Kidney tubule cell (primary cell): ENCODE measurements around the gene PLEKHA8.
A peak's percentile ranks its signal among the peaks of the same experiment; 100 is the strongest.

Experiments
- DNase-seq: peaks from one replicate; pipeline ENCODE4 v3.0.0-alpha.2; 2018; ENCODE audit warnings: low spot score

PLEKHA8 gene

DNA sequence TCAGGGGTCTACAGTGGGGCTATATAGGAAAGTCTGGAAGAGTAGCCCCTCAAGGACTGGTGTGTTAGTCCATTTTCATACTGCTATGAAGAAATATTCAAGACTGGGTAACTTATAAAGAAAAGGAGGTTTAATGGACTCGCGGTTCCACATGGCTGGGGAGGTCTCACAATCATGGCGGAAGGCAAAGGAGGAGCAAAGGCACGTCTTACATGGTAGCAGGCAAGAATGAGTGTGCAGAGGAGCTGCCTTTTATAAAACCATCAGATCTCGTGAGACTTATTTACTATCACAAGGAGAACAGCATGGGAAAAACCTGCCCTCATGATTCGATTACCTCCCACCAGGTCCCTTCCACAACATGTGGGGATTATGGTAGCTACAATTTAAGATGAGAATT is 4.7 kb upstream of the PLEKHA8 start:
- DNase-seq, result no peak

DNA sequence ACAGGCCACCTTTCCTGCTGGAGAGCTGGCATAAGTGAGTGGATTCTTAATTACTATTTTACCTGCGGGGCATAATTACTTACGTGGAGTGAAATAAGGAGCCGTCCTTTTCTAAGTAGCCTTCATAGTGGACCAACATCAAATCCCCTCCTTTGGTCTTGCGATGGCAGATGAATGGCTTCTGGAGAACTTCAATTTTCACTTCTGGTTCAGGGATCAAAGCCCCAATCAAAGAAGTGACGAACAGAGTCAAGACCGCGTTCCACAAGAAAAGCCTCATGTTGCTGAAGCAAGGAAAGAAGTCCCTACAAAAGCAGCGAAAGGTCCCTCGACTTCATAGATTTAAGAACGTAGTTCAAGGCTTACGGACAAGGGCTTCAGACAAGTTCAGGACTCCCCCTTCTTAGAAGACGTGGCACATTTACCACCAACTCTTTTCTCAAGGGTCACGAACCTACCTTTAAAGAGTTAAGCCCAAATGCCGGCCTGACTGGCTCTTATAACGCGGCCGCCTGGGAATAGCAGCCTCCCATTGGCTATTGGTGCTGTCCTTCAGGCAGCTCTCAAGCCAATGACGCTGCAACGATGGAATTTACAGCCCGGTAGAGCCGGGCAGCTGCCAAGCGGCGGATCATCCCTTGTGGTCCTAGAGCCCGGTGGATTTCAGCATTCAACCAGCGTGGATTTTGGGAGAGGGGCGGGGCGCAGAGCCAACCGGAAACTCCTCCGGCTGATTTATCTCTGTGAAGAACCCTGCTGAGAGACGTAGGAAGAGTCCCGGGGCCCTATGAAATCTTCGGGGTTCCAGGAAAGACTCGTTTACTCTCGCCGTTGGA is 1.8 kb upstream of the PLEKHA8 start, which contains the start of gene FKBP14:
TSS of gene FKBP14 (minus strand) at position 474 of the 836 bp plus-strand sequence. CDS start at position 280, 194 bp downstream.
- DNase-seq, result peak; percentile 100

DNA sequence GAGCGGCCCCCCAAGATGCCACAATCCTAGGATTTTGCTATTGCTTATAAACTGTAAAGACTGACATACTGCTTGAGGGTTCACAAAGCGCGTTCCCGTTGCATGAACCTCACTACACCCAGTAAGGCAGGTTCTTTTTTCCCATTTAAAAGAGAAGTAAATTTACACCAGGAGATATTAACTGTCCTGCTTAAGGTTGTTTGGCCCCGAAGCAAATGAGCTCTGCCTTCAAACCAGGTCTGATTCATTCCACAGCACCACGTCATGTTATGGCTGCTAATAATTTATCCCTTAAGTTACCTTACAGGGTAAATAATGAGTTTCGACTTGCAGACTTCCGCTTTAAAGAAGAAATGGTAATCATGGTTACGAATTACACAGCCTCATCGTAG is 1.2 kb upstream of the PLEKHA8 start:
- DNase-seq, result peak; percentile 89

DNA sequence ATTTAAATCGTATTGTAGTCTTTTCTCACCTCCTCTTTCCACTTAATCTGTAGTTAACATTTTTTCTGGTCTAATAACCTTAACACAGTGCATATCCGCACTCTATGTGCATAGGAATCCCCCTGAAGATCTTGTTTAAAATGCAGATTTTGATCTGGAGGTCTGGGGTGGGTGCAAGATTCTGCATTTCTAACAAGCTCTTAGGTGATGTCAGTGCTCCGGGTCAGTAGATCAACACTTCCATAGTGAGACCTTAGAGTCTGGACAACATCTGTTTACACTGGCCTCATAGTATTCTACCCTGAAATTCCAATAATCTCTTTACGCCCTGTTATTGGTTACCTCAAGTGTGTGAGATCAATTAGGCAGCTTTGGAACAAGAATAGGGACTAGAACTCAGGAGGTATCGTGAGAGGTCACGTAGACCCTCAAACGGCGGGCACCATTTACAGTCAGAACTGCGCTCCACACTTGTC is 434 bp upstream of the PLEKHA8 start:
- no peak for DNase-seq

DNA sequence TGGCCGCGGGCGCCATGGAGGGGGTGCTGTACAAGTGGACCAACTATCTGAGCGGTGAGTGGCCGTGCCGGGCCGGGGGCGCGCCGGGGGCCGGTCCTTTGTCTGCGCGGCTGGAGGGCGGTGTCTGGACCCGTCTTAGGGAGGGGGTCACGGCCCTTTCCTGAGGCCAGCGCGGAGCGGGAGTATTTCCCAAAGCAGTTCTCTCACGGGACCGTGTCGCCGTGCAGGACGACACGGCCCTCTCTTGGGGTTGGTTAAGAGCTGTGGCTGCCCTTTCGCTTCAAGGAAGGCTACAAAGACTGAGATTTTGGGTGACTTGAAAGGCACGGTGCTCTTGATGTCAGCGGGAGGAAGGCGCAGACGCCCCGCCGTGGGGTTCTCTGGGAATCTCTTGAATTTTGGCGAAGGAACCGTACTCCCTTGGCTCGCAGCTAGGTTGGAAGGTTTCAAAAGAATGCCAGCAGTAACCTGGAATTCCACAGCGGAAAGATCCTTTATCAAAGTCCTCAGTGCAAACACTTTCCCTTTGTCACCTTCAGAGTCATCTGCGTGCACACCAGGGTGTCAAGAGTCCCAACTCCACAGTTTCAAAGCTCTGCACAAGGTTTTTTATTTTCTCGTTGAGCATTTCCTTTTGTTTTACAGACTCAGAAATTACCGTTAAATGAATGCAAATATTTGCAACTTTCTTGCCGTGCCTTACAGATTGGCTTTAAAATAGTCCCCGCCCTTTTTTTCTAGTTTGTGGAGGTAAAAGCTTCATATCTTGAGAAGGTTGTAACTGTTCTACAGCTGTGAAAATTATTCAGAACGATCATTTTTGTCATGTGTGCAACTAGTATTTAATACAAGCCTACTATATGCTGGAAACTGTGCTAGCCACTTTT is 780 bp downstream of the PLEKHA8 start:
- peak; percentile 50 for DNase-seq

DNA sequence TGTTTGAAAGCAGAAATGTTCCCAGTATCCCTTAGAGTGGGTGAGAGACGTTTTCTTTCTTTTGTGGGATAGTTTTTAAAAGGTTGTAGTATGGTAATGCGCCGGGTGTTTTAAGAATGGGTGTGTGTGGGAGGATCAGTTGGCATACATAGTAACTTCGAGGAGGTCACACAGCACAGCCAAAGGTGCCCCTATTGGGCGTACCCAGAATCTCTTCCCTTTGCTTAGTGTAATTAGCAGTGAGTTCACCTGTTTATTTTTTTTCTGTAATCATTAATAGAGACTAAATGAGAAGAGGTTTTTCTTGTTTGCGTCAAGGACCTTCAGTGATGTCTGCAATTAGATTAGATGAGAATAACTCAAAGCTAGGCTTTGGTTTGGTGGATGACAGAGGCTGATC is 1.5 kb downstream of the PLEKHA8 start:
- DNase-seq, result peak; percentile 42

DNA sequence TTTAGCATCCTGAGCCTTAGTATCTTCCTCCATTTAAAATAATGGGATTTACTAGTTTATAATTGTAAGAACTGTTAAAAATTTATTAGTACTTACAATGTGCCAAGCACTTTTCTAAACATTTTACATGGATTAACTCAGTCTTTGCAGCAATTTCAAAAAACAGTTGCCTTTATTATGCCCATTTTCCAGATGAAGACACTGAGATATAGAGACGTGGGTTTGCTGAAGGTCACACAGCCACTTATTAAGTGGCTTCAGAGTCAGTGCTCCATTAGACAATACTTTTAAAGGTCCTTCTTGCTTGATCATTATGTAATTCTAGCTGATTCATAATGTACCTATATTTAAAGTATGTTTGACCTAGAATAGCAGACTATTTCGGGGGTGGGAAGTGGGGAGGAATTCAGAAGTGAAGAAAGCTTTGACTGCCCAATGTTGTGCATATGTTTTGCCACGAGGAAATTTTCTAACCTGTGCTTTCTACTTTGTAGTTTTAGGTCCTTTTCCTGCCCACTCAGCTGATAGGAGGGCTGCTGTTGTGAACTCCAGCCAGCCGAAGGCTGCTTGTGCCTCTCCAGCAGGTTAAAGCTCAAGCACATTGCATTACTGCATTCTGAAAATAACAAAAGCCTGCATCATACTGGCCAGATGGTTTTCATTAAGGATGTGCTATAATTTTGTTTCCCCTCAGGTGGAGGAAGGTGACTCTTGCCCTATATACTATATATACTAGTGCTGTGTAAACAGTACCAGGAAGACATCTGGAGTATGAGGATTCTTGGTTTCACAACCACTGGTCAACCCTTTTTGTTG is 4.3 kb downstream of the PLEKHA8 start:
- DNase-seq, result peak; percentile 13

DNA sequence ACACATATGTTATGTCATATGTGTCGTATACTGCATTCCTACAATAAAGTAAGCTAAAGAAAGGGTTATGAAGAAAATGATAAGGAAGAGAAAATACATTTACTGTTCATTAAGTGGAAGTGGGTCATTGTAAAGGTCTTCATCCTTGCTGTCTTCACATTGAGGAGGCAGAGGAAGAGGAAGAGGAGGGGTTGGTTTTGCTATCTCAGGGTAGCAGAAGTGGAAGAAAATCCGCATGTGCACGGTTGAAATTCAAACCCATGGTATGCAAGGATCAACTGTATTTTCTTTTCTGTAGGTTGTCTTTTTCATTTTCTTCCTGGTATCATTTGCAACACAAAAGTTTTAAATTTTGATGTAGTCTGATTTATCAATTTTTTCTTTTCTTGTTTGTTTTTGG is 6.3 kb downstream of the PLEKHA8 start:
- no peak for DNase-seq

DNA sequence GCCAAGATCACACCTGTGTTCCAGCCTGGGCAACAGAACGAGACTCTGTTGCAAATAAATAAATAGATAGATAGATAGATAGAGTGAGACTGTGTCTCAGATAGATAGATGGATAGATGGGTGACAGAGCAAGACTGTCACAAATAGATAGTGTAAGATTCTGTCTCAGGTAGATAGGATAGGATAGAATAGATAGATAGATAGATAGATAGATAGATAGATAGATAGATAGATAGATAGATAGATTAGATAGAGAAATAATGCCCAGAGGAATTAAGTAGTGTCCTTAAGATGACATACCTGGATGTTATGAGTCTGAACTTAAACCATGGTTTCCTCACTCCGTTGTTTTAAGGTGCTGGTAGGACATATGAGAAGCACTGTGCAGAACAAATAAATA is 8.0 kb downstream of the PLEKHA8 start:
- DNase-seq, result no peak

DNA sequence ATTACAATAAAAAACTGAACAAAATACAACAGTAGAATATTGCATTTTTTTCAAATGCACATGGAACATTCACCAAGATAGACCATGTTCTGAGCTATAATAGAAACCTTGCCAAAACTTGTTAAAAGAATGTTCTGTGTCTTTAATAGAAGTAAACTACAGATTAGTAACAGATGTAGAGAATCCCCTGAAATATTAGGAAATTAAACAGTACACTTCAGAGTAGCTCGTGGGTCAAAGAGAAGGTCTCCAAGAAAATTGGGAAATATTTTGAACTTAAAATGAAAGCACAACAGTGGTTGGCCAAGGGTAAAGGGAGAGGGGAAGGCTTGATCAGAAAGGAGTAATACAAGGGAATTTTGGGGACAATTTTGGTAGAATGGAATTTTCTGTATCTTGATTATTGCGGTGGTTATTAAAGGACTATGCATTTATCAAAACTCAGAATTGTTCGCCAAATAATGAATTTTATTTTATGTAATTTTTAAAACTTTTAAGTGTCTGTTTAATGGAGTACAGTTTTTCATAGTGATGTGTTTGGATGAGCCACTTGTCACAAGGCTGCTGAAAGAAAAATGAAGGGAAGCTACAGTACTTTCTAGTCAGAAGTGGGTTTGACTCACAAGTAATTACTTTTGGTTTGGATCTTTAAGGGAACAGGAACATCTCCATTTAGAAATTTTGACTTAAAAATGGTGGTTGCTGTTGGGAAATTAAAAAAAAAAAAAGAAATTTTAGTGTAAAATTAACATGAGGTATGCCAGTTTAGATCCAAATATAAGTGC is 10.2 kb downstream of the PLEKHA8 start:
- DNase-seq, result no peak

DNA sequence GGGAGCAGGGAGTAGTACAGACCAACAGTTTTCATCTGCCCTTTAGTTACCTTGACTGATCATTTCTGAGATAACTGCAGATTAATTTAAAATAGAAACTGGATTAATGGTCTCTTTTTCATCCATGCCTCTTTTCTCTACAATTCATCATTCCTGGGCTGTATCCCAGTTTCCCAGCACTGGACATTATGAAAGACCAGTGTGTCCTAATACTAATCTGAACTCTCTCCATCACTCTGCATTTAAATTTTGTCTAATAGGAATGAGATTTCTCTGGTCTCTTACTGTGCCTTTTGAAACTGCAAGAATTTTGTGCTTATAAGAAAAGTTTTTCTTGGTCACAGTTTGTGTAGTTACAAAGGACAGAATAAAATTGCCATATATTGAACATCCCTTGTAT is 12.7 kb downstream of the PLEKHA8 start:
- no peak for DNase-seq

DNA sequence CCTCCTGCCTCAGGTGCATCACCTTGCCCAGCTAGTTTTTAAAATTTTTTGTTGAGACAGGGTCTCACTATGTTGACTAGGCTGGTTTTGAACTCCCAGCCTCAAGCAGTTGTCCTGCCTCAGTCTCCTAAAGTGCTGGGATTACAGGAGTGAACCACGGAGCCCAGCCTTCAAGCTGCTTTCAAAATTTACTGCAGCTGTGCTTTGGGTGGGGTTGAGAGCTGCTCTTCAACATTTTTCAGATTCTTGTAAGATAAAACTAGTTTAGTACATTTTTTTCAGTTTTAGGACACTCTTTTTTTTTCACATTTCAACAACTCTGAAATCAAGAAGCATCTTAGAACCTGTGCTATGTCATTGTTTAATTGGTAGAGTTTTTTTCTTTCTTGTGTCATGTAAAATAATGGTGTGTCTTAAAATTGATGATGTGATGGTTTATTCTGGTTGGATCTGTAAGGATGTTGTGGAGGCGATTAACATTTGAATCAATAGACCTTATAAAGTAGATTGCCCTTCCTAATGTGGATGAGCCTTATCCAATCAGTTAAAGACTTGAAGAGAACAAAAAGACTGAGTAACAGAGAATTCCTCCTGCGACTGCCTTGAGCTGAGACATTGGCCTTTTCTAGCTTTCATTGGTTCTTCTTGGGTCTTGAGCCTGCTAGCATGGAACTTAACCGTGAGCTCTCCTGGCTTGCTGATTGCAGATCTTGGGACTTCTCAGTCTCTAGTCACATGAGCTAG is 13.5 kb downstream of the PLEKHA8 start:
- no peak for DNase-seq

DNA sequence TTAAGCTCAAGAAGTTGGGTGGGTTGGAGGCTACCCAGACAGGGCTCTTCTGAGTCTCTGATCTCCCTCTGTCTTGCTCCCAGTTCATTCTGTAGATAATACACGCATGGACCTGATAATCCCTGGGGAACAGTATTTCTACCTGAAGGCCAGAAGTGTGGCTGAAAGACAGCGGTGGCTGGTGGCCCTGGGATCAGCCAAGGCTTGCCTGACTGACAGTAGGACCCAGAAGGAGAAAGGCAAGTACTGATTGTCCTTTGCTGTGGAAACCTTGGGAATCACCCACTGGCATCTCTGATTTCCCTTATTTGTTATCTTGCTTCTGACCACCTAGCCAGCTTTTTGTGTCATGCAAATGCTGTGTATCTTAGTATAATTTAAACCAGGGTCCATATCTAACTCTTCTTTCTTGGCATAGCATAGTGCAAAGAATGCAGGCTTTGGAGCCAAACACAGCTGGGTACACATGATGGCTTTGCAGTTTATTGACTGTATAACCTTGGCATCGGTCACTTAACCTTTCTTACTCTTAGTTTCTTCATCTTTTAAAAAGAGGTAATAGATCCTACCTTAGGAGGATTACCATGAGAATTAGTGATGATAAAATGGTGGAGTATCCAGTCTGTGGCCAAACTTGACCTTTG is 18.0 kb downstream of the PLEKHA8 start:
- DNase-seq, result no peak

DNA sequence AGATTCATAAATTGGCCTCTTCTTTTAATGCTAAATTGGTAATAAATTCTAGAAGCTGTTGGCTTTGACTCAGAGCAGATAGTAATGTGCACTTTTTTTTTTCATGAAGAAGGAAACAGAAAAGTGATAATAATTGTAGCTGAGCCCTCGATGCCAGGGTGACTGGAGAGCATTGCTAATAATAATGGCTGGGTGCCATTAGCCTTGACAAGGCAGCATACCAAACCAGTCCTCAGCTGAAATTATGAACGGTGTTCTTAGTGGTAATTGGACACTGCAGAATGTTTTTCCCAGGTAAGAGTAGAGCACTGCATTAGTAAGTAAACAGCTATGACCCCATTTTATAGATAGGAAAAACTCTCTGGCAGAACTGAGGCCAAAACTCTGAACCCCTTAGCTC is 18.9 kb downstream of the PLEKHA8 start:
- no peak for DNase-seq

DNA sequence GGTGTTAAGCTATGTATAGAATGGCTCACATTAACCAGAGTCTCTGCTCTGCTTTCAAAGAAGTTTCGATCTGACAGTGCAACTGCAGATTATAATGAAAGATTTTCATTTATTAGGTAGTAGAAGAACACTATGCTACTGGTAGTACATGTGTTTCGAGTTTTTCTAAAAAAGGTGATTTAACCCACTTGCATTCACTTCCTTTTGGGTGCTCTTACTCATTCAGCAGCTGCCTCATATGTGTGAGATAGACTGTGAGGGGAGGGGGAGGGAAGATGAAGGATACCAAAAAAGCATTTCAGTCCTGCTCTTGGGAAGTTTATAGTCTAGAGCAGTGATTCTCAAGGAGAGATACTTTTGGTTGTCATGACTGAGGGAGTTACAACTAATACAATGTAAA is 20.4 kb downstream of the PLEKHA8 start:
- no peak for DNase-seq

DNA sequence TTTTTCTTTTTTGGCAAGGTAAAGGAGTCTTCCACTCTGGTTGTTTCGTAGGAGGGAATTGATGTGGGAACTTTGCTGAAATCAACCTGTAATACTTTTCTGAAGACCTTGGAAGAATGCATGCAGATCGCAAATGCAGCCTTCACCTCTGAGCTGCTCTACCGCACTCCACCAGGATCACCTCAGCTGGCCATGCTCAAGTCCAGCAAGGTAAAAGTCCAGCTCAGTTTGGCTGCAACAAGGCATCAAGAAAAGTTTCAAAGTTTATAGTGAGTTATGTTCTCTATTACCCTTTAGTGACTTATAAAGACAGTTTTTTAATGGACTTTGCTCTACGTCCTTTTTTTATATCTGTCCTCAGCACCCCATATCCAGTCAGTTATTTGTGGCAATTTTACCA is 21.0 kb downstream of the PLEKHA8 start:
- no peak for DNase-seq

DNA sequence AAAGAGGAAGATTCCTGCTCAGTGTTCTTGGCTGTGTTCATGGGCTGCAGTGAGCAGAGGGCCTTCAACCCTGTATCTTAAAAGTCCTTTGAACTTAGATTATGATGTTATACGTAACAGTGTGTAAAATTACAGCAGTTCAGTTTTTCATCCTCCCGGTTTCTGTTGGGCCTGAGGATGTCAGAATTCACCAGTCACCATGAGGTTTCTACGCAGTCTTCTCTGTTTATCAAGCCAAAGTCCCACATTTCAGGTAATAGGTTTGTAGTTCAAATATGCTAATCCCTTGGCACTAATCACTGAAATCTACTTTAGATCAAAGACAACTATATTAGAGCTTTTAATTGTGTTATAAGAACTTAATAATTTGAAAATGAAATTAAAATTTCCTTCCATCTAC is 24.9 kb downstream of the PLEKHA8 start:
- DNase-seq, result no peak

DNA sequence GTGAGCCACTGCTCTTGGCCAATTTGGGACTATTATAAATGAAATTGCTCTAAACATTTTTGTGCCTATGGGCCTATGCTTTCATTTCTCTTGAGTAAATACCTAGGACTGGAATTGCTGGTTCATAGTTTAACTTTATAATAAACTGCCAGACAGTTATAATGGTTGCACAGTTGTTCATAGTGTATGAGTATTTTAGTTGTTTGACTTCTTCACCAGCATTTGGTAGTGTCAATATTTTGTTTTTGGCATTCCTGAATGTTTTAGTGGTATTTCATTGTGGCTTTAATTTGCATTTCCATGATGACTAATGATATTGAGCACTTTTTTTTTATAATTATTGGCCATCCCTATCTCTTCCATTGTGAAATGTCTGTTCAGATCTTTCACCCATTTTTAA is 29.5 kb downstream of the PLEKHA8 start:
- no peak for DNase-seq

DNA sequence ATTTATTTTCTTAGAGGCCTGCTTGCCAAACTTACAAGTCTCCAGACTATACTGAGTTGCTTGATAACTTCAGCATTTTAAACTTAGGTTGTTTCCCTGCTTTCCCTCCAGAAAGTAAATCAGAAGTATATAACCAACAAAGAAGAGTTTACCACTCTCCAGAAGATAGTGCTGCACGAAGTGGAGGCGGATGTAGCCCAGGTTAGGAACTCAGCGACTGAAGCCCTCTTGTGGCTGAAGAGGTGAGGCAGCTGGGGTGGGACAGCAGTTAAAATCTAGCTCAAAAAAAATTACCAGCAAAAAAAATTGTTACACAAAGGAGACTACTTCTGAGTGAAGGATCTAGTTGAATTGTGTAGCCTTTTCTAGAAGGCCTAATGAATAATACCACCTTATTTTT is 33.6 kb downstream of the PLEKHA8 start:
- DNase-seq, result peak; percentile 35

DNA sequence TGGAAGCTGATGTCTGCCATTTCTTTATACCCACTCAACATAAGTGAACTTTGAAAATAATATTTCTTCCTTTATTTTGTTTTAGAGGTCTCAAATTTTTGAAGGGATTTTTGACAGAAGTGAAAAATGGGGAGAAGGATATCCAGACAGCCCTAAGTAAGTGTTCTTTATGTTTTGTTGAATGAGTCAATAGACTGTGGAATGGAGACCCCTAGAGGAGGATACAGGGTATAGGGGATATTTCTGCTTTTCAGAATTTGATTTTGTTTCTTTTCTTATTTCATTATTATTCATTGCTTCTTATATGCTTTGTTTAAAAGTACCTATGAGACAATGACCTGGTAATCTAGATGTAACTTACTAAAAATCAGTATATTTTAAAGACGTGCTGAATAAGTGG is 34.4 kb downstream of the PLEKHA8 start:
- DNase-seq, result peak; percentile 43
